ENCODE measurements around the gene NPHP1. TPM values are rescaled to one million over a fixed set of nuclear protein-coding genes. Genes with fewer than 3 reads are reported as not detected.
A peak's percentile ranks its signal among the peaks of the same experiment; 100 is the strongest.
"Not testable (repeated sequence)": the region's sequence is repeated elsewhere in the genome, so short reads cannot be mapped to it uniquely, and the experiment has no call there.

Gene NPHP1
- total and polyA plus RNA-seq, 2 experiments from 2014 or later: 3.1 to 10.9 TPM

GRCh38 chr2:110222626-110223025 lies 17.8 kb upstream of the NPHP1 start:
- H3K79me2 ChIP-seq (ENCODE audit: insufficient read depth); in situ Hi-C loops (cut with MboI): not testable (repeated sequence)

GRCh38 chr2:110221938-110222337 lies 17.1 kb upstream of the NPHP1 start:
- Histone ChIP-seq H3K36me3 (ENCODE audit: low read depth) (no peaks in the 10 kb centered on the region), H3K4me2 (ENCODE audit: unreplicated experiment) (no peak overlapping the region), H3K9ac (no peak overlapping the region), H3K27ac (no peak overlapping the region), H2AFZ (no peak overlapping the region), H3K27me3 (replicated peaks; ENCODE audit: insufficient read depth) (peaks cover 13% of the 10 kb centered on the region), H3K4me3 (no peak overlapping the region), H3F3A (ENCODE audit: insufficient read depth) (peaks cover 17% of the 10 kb centered on the region), H3K79me2 (ENCODE audit: insufficient read depth) (no peaks in the 10 kb centered on the region), H3K9me2 (ENCODE audit: insufficient read depth) (no peaks in the 10 kb centered on the region), H4K20me1 (ENCODE audit: insufficient read depth) (no peaks in the 10 kb centered on the region), H3K9me3 (ENCODE audit: low read depth) (no peaks in the 10 kb centered on the region), H3K4me1 (ENCODE audit: insufficient read depth) (peaks cover 17% of the 10 kb centered on the region)
- 55 to 65% methylated on average over 4 of the region's 4 CpGs for WGBS, 2 experiments (ENCODE audit: low coverage in 1 of 2, low lambda C conversion rate in 2 of 2, missing lambda C conversion rate in 2 of 2)
- no peak for DNase-seq
- in situ Hi-C loops (cut with MboI): no loop called here
- TF ChIP-seq EZH2 (IDR thresholded peaks at IDR 0.05; ENCODE audit: insufficient read depth, poor library complexity, severe bottlenecking) (no peak), EZH2phosphoT487 (IDR thresholded peaks at IDR 0.05; ENCODE audit: insufficient read depth, low read depth) (no peak)

More at GRCh38 chr2:110222626-110223025, 17.8 kb upstream of the NPHP1 start:
- not testable (repeated sequence) for H3K4me2 ChIP-seq (ENCODE audit: unreplicated experiment); H3K9me3 ChIP-seq (ENCODE audit: low read depth); H2AFZ ChIP-seq; H3K9me2 ChIP-seq (ENCODE audit: insufficient read depth); DNase-seq; H3K27ac ChIP-seq; H3K36me3 ChIP-seq (ENCODE audit: low read depth); H3K9ac ChIP-seq; H4K20me1 ChIP-seq (ENCODE audit: insufficient read depth); H3K4me3 ChIP-seq
- Histone ChIP-seq H3K4me1 (ENCODE audit: insufficient read depth) (peaks cover 17% of the 10 kb centered on the region), H3F3A (ENCODE audit: insufficient read depth) (peaks cover 15% of the 10 kb centered on the region), H3K27me3 (replicated peaks; ENCODE audit: insufficient read depth) (peaks cover 20% of the 10 kb centered on the region)
- WGBS, 2 experiments (ENCODE audit: low coverage in 1 of 2, low lambda C conversion rate in 2 of 2, missing lambda C conversion rate in 2 of 2): 94 to 100% methylated on average over 1 of the region's 1 CpG

GRCh38 chr2:110220190-110220564 lies 15.4 kb upstream of the NPHP1 start:
- WGBS, 2 experiments (ENCODE audit: low coverage in 1 of 2, low lambda C conversion rate in 2 of 2, missing lambda C conversion rate in 2 of 2): 93 to 100% methylated on average over 2 of the region's 2 CpGs
- H3K9me2 ChIP-seq (ENCODE audit: insufficient read depth): no peaks in the 10 kb centered on the region
- H3K79me2 ChIP-seq (ENCODE audit: insufficient read depth): no peaks in the 10 kb centered on the region
- H3K4me2 ChIP-seq (ENCODE audit: unreplicated experiment): no peak overlapping the region
- TF ChIP-seq EZH2 (IDR thresholded peaks at IDR 0.05; ENCODE audit: insufficient read depth, poor library complexity, severe bottlenecking): no peak
- no peak for TF ChIP-seq EZH2phosphoT487 (IDR thresholded peaks at IDR 0.05; ENCODE audit: insufficient read depth, low read depth)
- in situ Hi-C loops (cut with MboI): no loop called here
- H2AFZ ChIP-seq: no peak overlapping the region
- H4K20me1 ChIP-seq (ENCODE audit: insufficient read depth): no peaks in the 10 kb centered on the region
- H3K27me3 ChIP-seq (replicated peaks; ENCODE audit: insufficient read depth): peaks cover 7% of the 10 kb centered on the region
- no peaks in the 10 kb centered on the region for H3K9me3 ChIP-seq (ENCODE audit: low read depth)
- H3K27ac ChIP-seq: peak overlapping the region; percentile 38
- H3K4me1 ChIP-seq (ENCODE audit: insufficient read depth): peaks cover 17% of the 10 kb centered on the region
- H3K9ac ChIP-seq: no peak overlapping the region
- H3F3A ChIP-seq (ENCODE audit: insufficient read depth): peaks cover 22% of the 10 kb centered on the region
- peak; percentile 10 for DNase-seq
- no peaks in the 10 kb centered on the region for H3K36me3 ChIP-seq (ENCODE audit: low read depth)
- no peak overlapping the region for H3K4me3 ChIP-seq

DNA sequence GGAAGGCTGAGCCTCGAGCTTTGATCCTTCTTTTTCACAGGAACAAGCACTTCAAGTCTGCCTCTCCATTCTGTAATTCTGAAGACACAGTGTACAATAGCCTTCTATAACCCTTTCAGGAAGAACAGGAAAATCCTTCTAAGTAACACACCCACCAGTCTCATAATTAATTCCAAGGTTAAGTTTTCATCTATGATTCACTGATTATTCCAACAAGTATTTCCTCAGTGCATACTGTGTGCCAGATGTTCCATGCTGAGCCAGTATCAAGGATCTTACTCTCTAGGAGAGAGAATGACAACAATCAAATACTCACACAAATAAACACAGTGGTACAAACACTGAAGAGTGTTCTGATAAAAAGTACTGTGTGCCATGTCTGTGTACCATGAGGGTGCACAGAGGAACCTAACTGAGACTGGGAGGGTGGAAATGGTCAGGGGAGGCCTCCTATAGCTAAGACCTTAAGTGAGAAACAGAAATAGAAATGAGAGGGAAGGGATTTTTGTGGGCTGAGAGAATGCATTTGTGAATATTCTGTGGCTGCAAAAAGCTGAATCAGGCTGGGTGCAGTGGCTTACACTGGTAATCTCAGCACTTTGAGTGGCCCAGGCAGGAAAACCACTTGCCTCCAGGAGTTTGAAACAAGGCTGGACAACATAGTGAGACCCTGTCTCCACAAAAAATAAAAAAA lies 14.8 kb upstream of the NPHP1 start:
- in situ Hi-C loops (cut with MboI): no loop called here
- Histone ChIP-seq H3K4me1 (ENCODE audit: insufficient read depth) (peaks cover 17% of the 10 kb centered on the region), H2AFZ (no peak overlapping the region; the same call in 1 of the 2 replicates), H3K9me2 (ENCODE audit: insufficient read depth) (no peaks in the 10 kb centered on the region), H3K9ac (no peak overlapping the region), H3K36me3 (ENCODE audit: low read depth) (no peaks in the 10 kb centered on the region), H3K79me2 (ENCODE audit: insufficient read depth) (no peaks in the 10 kb centered on the region), H3K9me3 (ENCODE audit: low read depth) (no peaks in the 10 kb centered on the region), H3K4me2 (ENCODE audit: unreplicated experiment) (peak overlapping the region; percentile 35), H3K27ac (peak overlapping the region; percentile 38), H3K4me3 (no peak overlapping the region), H3K27me3 (replicated peaks; ENCODE audit: insufficient read depth) (peaks cover 7% of the 10 kb centered on the region), H3F3A (ENCODE audit: insufficient read depth) (peaks cover 22% of the 10 kb centered on the region), H4K20me1 (ENCODE audit: insufficient read depth) (no peaks in the 10 kb centered on the region)
- TF ChIP-seq EZH2phosphoT487 (IDR thresholded peaks at IDR 0.05; ENCODE audit: insufficient read depth, low read depth) (no peak), EZH2 (IDR thresholded peaks at IDR 0.05; ENCODE audit: insufficient read depth, poor library complexity, severe bottlenecking) (no peak)
- 36 to 44% methylated on average over 1 of the region's 1 CpG for WGBS, 2 experiments (ENCODE audit: low coverage in 1 of 2, low lambda C conversion rate in 2 of 2, missing lambda C conversion rate in 2 of 2)
- DNase-seq: peak; percentile 74

GRCh38 chr2:110218889-110219288 lies 14.1 kb upstream of the NPHP1 start:
- H3K27ac ChIP-seq; H3K9ac ChIP-seq; in situ Hi-C loops (cut with MboI); H4K20me1 ChIP-seq (ENCODE audit: insufficient read depth); H3K9me2 ChIP-seq (ENCODE audit: insufficient read depth); H3K36me3 ChIP-seq (ENCODE audit: low read depth); H3K4me3 ChIP-seq; H3K79me2 ChIP-seq (ENCODE audit: insufficient read depth); H3K27me3 ChIP-seq (replicated peaks; ENCODE audit: insufficient read depth); DNase-seq; H3K9me3 ChIP-seq (ENCODE audit: low read depth); H2AFZ ChIP-seq: not testable (repeated sequence)
- H3F3A ChIP-seq (ENCODE audit: insufficient read depth): peaks cover 22% of the 10 kb centered on the region
- WGBS, 2 experiments (ENCODE audit: low coverage in 1 of 2, low lambda C conversion rate in 2 of 2, missing lambda C conversion rate in 2 of 2): 78 to 83% methylated on average over 7 of the region's 7 CpGs
- H3K4me2 ChIP-seq (ENCODE audit: unreplicated experiment): peak overlapping the region; percentile 35
- H3K4me1 ChIP-seq (ENCODE audit: insufficient read depth): peaks cover 17% of the 10 kb centered on the region
